Breast epithelium (tissue), 3 donors: Measurements from ENCODE around the gene FRS2.

ENCODE experiments used
- POLR2A ChIP-seq: fragments of 450-650 bp; IDR thresholded peaks from one replicate; pipeline ENCODE4 v1.6.1; 2016; ENCODE audit warnings: antibody characterized with exemption, mild to moderate bottlenecking, moderate library complexity
- POLR2AphosphoS5 ChIP-seq, 3 donors: sonication (generic); formaldehyde crosslinking; IDR thresholded peaks; one replicate each; pipeline ENCODE4 v1.6.1; 2017; ENCODE audit warnings: antibody characterized with exemption in 3 of 3

DNA sequence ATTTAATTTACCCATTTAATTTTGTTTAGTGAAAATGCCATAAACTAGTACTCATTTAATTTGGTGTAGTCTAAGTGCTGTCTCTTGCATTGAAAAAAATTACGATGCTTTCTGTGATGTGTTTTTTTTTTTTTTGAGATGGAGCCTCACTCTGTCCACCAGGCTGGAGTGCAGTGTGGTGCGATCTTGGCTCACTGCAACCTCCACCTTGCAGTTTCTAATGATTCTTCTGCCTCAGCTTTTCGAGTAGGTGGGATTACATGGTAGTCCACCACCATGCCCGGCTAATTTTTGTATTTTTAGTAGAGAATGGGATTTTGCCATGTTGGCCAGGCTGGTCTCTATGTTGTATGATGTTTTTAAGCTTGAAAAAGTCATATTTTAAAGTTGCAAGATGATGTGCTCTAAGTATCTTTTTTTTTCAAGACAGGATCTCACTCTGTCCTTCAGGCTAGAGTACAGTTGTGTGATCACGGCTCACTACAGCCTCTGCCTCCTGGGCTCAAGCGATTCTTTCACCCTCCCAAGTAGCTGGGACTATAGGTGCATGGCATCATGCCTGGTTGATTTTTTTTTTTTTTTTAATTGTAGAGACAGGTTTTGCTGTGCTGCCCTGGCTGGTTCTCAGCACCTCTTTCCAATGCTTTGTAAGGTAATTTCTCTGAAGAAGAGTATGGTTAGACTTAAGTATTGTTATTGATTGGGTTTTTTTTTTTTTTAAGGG is 131.9 kb downstream of the FRS2 start:
- TF ChIP-seq POLR2AphosphoS5 (IDR thresholded peaks at IDR 0.05), result no peak
- no peak for TF ChIP-seq POLR2A
